Heart right ventricle (tissue), 16 donors: ENCODE results near the gene LINC00237. TPM values are rescaled to one million over a fixed set of nuclear protein-coding genes. Genes with fewer than 3 reads are reported as not detected.

Source experiments
- ATAC-seq, 8 donors: fragments of 200-7000 bp; cut with Tn5 transposase; one replicate each; pipeline ENCODE4 v1.9.1; 2020; ENCODE audit warnings: mild to moderate bottlenecking in 8 of 8, moderate library complexity in 8 of 8, moderate number of reproducible peaks in 1 of 8
- DNase-seq, 2 donors: peaks; one replicate each; pipeline ENCODE4 v3.0.0-alpha.2; 2020
- H3K27ac ChIP-seq, 10 donors: fragments of 200-600 bp; sonication (generic) in 2 of 10; one replicate each; pipeline versions ENCODE4 v1.5.0 to v1.8.0; 2020 to 2022; ENCODE audit warnings: mild to moderate bottlenecking in 3 of 10
- H3K27me3 ChIP-seq, 7 donors: fragments of 200-600 bp; one replicate each; pipeline ENCODE4 v1.8.0; 2021 to 2022; ENCODE audit warnings: mild to moderate bottlenecking in 2 of 7
- H3K36me3 ChIP-seq, 9 donors: fragments of 200-600 bp; sonication (generic) in 1 of 9; one replicate each; pipeline versions ENCODE4 v1.5.0 to v1.8.0; 2020 to 2022; ENCODE audit warnings: mild to moderate bottlenecking in 2 of 9
- H3K4me1 ChIP-seq, 9 donors: fragments of 200-600 bp; sonication (generic) in 1 of 9; one replicate each; pipeline versions ENCODE4 v1.5.0 to v1.8.0; 2020 to 2022; ENCODE audit warnings: mild to moderate bottlenecking in 4 of 9
- H3K4me3 ChIP-seq, 10 donors: fragments of 200-600 bp; sonication (generic) in 2 of 10; one replicate each; pipeline versions ENCODE4 v1.5.0 to v1.8.0; 2020 to 2022; ENCODE audit warnings: mild to moderate bottlenecking in 7 of 10, moderate library complexity in 2 of 10
- H3K9me3 ChIP-seq, 11 donors: fragments of 200-600 bp in 10 of 11; sonication (generic) in 2 of 11; one replicate each; pipeline versions ENCODE4 v1.5.0 to v1.8.0; 2013 to 2022; ENCODE audit warnings: mild to moderate bottlenecking in 2 of 11, control low read depth in 1 of 11, moderate library complexity in 1 of 11
- CTCF ChIP-seq, 9 donors: fragments of 200-600 bp; sonication (generic) in 2 of 9; IDR thresholded peaks; one replicate each; pipeline versions ENCODE4 v1.5.0 to v1.8.0; 2021 to 2022; ENCODE audit warnings: antibody characterized with exemption in 9 of 9, mild to moderate bottlenecking in 5 of 9, moderate library complexity in 1 of 9
- WGBS, 2 donors: extraction: QIAGEN DNeasy Blood & Tissue Kit; methylation state at CpG; one replicate each; pipeline ENCODE4 v1.1.7; 2013; ENCODE audit warnings: inconsistent platforms in 1 of 2; 5-methylcytosine and 5-hydroxymethylcytosine counted together
- intact Hi-C, 10 donors: fragments of 100-400 bp; cut with DNase I; formaldehyde crosslinking; loops; one replicate each; pipeline versions ENCODE4 v1.11.1 to v1.14.2; 2022
- polyA plus RNA-seq, 2 donors: library from polyadenylated mRNA; stranded (reverse); fragments of 200-250 nt; gene quantifications; one replicate each; pipeline ENCODE4 v1.2.3, GENCODE V29; 2013
- total RNA-seq, 10 donors: library from RNA; stranded (reverse); fragmentation: NEBNext Ultra II Directional in 3 of 10; extraction: Animal tissue kit (Norgen Biotek cat#: 25700) in 3 of 10; gene quantifications; one replicate each; pipeline versions ENCODE4 v1.2.1 to v1.2.4, GENCODE V29; 2021 to 2023
- donor health status: Arrhythmogenic right ventricular cardiomyopathy.
- donor health status: ischemic (EF 13 %, LVEDD 7.1; RV severe dilation, severe dysfunction).
- donor health status: healthy with polysubstance abuse.
- donor health status: DM: no; HTN: yes; CAD: no.
- donor health status: DM: no; HTN: no; CAD: no.
- donor health status: ischemic (EF 25% LVEDD 6.9; RV normal size, moderate dysfunction).
- donor health status: ischemic (EF 25% LVEDD 5.7; RV mildly dilated, moderate dysfunction).
- donor health status: healthy.
- donor health status: DM: yes; HTN: yes; CAD: no.
- donor health status: Ischemic cardiomyopathy.
- donor health status: ischemic (EF 35%, LVEDD 5.7; RV mildly dilated, moderate dysfunction).
- donor health status: nonischemic (EF 11% LVEDD 7.7; RV severe dilation, severe dysfunction).
- donor health status: DM: yes; HTN: yes; CAD: no.
- donor health status: PGD.
- donor health status: ischemic (EF 29% LVEDD 5.4; RV normal size, mild dysfunction).
- donor health status: nonischemic (EF 23%, LVEDD 6.1; RV moderate dilation, normal function).

The LINC00237 gene
- total and polyA plus RNA-seq, 12 donors: not detected

- Histone ChIP-seq H3K27me3 (peaks cover 50 to 100% (median 100%) of the 10 kb centered on the region in 7 donors), H3K27ac (no peak overlapping the region)
Observed at GRCh38 chr20:21104466-21104761, 1.7 kb downstream of the LINC00237 start.

GRCh38 chr20:21103582-21104465 lies 2.3 kb downstream of the LINC00237 start:
- intact Hi-C loops: no loop called here
- H3K9me3 ChIP-seq: no peaks in the 10 kb centered on the region
- peaks cover 2 to 58% (median 50%) of the 10 kb centered on the region in 9 donors for H3K4me1 ChIP-seq
- ATAC-seq (no peak), DNase-seq (no peak)
- peaks cover 50 to 100% (median 100%) of the 10 kb centered on the region in 7 donors for H3K27me3 ChIP-seq
- no peak overlapping the region for H3K4me3 ChIP-seq
- no peak for TF ChIP-seq CTCF (IDR thresholded peaks at IDR 0.05)
- no peaks in the 10 kb centered on the region for H3K36me3 ChIP-seq
- no peak overlapping the region for H3K27ac ChIP-seq
- 6 to 10% methylated on average over 32 of the region's 32 CpGs for WGBS, 2 donors

More at GRCh38 chr20:21104466-21104761, 1.7 kb downstream of the LINC00237 start:
- no peak overlapping the region for H3K4me3 ChIP-seq
- no peak for ATAC-seq
- TF ChIP-seq CTCF (IDR thresholded peaks at IDR 0.05): no peak
- intact Hi-C loops: no loop called here
- DNase-seq: no peak
- no peaks in the 10 kb centered on the region for H3K36me3 ChIP-seq
- peaks cover 2 to 56% (median 50%) of the 10 kb centered on the region in 9 donors for H3K4me1 ChIP-seq
- no peaks in the 10 kb centered on the region for H3K9me3 ChIP-seq
- 12 to 15% methylated on average over 5 of the region's 5 CpGs for WGBS, 2 donors

GRCh38 chr20:21102603-21103311 lies 3.4 kb downstream of the LINC00237 start:
- ATAC-seq: peak in 7 of 8 donors; percentile 42 to 76 (median 64)
- Histone ChIP-seq H3K4me3 (peak overlapping the region in 9 of 10 donors; percentile 24 to 63 (median 46)), H3K36me3 (no peaks in the 10 kb centered on the region), H3K27me3 (peaks cover 50 to 100% (median 100%) of the 10 kb centered on the region in 7 donors), H3K9me3 (no peaks in the 10 kb centered on the region), H3K4me1 (peaks cover 2 to 58% (median 50%) of the 10 kb centered on the region in 9 donors), H3K27ac (peak overlapping the region in 1 of 10 donors; percentile 44)
- 1 to 2% methylated on average over 38 of the region's 38 CpGs for WGBS, 2 donors
- intact Hi-C loops: no loop called here
- peak in 1 of 2 donors; percentile 42 for DNase-seq
- TF ChIP-seq CTCF (IDR thresholded peaks at IDR 0.05): no peak

- WGBS, 2 donors: 1 to 5% methylated on average over 35 of the region's 35 CpGs
- H3K36me3 ChIP-seq: no peaks in the 10 kb centered on the region
- H3K27me3 ChIP-seq: peaks cover 50 to 100% (median 100%) of the 10 kb centered on the region in 7 donors
- DNase-seq: no peak
- peak overlapping the region in 8 of 10 donors; percentile 32 to 63 (median 48) for H3K4me3 ChIP-seq
- no peak for TF ChIP-seq CTCF (IDR thresholded peaks at IDR 0.05)
- peak overlapping the region in 1 of 10 donors; percentile 44 for H3K27ac ChIP-seq
- intact Hi-C loops: no loop called here
- H3K9me3 ChIP-seq: no peaks in the 10 kb centered on the region
- peak in 7 of 8 donors; percentile 27 to 50 (median 37) for ATAC-seq
- H3K4me1 ChIP-seq: peaks cover 2 to 58% (median 50%) of the 10 kb centered on the region in 9 donors
Observed at GRCh38 chr20:21101932-21102575, 4.1 kb downstream of the LINC00237 start.
